ENCODE data around the gene ZHX3.
"Not testable (repeated sequence)": the region's sequence is repeated elsewhere in the genome, so short reads cannot be mapped to it uniquely, and the experiment has no call there.

- TF ChIP-seq, protein P1, sequence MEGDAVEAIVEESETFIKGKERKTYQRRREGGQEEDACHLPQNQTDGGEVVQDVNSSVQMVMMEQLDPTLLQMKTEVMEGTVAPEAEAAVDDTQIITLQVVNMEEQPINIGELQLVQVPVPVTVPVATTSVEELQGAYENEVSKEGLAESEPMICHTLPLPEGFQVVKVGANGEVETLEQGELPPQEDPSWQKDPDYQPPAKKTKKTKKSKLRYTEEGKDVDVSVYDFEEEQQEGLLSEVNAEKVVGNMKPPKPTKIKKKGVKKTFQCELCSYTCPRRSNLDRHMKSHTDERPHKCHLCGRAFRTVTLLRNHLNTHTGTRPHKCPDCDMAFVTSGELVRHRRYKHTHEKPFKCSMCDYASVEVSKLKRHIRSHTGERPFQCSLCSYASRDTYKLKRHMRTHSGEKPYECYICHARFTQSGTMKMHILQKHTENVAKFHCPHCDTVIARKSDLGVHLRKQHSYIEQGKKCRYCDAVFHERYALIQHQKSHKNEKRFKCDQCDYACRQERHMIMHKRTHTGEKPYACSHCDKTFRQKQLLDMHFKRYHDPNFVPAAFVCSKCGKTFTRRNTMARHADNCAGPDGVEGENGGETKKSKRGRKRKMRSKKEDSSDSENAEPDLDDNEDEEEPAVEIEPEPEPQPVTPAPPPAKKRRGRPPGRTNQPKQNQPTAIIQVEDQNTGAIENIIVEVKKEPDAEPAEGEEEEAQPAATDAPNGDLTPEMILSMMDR (IDR thresholded peaks at IDR 0.05 in 4 of 5, conservative IDR thresholded peaks at IDR 0.05 in 1 of 5): not testable (repeated sequence)
- TF ChIP-seq POLR2A (IDR thresholded peaks at IDR 0.05): not testable (repeated sequence)
Observed at GRCh38 chr20:41236818-41237217, 80.7 kb downstream of the ZHX3 start.
